ENCODE data around the gene FMOD.
A peak's percentile ranks its signal among the peaks of the same experiment; 100 is the strongest.

FMOD gene

GRCh38 chr1:203304919-203305808 lies 45.8 kb downstream of the FMOD start, which contains the start of gene BTG2 (continued):
- TF ChIP-seq PRDM4 (tag by site-specific recombination; IDR thresholded peaks at IDR 0.05) (no peak), ZNF785 (tag by site-specific recombination; IDR thresholded peaks at IDR 0.05) (0 out of 2 replicates have a peak, but pooled peaks have one; percentile 35), ZNF596 (tag by site-specific recombination; IDR thresholded peaks at IDR 0.05) (0 out of 2 replicates have a peak, but pooled peaks have one; percentile 18), ZNF10 (tag by site-specific recombination; IDR thresholded peaks at IDR 0.05) (no peak), ZNF624 (tag by site-specific recombination; IDR thresholded peaks at IDR 0.05) (peak; percentile 93), ZNF610 (tag by site-specific recombination; IDR thresholded peaks at IDR 0.05; ENCODE audit: borderline replicate concordance) (0 out of 2 replicates have a peak, but pooled peaks have one; percentile 18), ZNF549 (tag by site-specific recombination; IDR thresholded peaks at IDR 0.05) (no peak), SCRT2 (tag by site-specific recombination; IDR thresholded peaks at IDR 0.05) (no peak)
- TF ChIP-seq, protein P1, sequence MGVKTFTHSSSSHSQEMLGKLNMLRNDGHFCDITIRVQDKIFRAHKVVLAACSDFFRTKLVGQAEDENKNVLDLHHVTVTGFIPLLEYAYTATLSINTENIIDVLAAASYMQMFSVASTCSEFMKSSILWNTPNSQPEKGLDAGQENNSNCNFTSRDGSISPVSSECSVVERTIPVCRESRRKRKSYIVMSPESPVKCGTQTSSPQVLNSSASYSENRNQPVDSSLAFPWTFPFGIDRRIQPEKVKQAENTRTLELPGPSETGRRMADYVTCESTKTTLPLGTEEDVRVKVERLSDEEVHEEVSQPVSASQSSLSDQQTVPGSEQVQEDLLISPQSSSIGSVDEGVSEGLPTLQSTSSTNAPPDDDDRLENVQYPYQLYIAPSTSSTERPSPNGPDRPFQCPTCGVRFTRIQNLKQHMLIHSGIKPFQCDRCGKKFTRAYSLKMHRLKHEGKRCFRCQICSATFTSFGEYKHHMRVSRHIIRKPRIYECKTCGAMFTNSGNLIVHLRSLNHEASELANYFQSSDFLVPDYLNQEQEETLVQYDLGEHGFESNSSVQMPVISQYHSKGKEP (tag by site-specific recombination; IDR thresholded peaks at IDR 0.05): no peak

DNA sequence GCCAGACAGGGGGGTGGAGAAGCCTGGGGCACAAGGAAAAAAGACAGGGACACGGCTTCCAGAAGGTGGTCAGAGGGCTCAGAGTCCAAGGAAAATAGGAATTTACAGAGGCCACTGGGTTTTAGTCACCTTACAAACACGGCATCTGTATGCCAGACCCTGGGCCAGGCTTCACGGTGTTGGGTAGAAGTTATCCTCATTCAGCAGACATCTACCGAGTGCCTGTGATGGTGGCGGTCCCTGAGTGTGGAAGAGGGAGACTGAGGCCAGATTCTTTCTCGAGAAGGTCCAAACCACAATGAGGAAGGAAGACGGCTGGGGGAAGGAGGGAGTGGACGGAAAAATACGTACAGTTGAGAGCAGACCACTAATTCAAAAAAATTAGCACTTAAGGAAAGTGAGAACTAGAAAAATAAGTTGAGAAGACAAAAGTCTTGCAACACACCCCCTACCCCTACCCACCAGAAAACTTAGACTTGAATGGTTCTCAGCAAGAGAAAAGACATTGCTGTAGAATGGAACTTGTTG lies 46.5 kb downstream of the FMOD start:
- no peak overlapping the region for H3K4me3 ChIP-seq (ENCODE audit: low read depth, low read length)
- H3K9me3 ChIP-seq (ENCODE audit: control insufficient read depth, insufficient read depth, low read depth, low read length): no peaks in the 10 kb centered on the region
- H3K4me1 ChIP-seq (ENCODE audit: control insufficient read depth, insufficient read depth, low read length): peaks cover 16% of the 10 kb centered on the region; the same call in 1 of the 2 replicates
- ChIA-PET POLR2A (interaction anchor here (0.5 to 7.8 kb wide), 12 partner anchors 10 to 184 kb away, joined by 3 to 90 read pairs (median 22); no protein-coding TSS in a partner anchor), CTCF (interaction anchor here (7.0 kb wide), 1 partner anchor 35 kb away, joined by 75 read pairs; no protein-coding TSS in a partner anchor)
- peak overlapping the region; percentile 37; the same call in 1 of the 2 replicates for H3K27ac ChIP-seq (ENCODE audit: extremely low read depth, low read depth, low read length)
- peaks cover 0 to 36% of the 10 kb centered on the region in 2 experiments; a peak in 2 of 3 replicates for H3K36me3 ChIP-seq (ENCODE audit: control insufficient read depth in 2 of 2, insufficient read depth in 1 of 2, low read length in 2 of 2)
- TF ChIP-seq ZNF18 (tag by site-specific recombination; IDR thresholded peaks at IDR 0.05) (no peak), ZNF692 (tag by site-specific recombination; IDR thresholded peaks at IDR 0.05) (no peak), ZSCAN16 (tag by site-specific recombination; IDR thresholded peaks at IDR 0.05) (no peak), ZNF518A (tag by site-specific recombination; conservative IDR thresholded peaks at IDR 0.05; ENCODE audit: low read depth) (no peak), ZNF664 (tag by site-specific recombination; IDR thresholded peaks at IDR 0.05) (no peak), FEZF1 (tag by site-specific recombination; IDR thresholded peaks at IDR 0.05) (no peak), ZBTB8A (tag by site-specific recombination; IDR thresholded peaks at IDR 0.05) (no peak), ZNF488 (tag by site-specific recombination; IDR thresholded peaks at IDR 0.05) (no peak), PRDM6 (tag by site-specific recombination; IDR thresholded peaks at IDR 0.05) (no peak), ZNF621 (tag by site-specific recombination; IDR thresholded peaks at IDR 0.05) (no peak)
